IPS-NIHi7 (cell line): Measurements from ENCODE around the gene ADD3.

ENCODE experiments used
- DNase-seq: peaks from one replicate; pipeline ENCODE4 v3.0.0; 2012; ENCODE audit warnings: mixed read lengths; ENCODE audit errors: extremely low spot score

ADD3 gene

DNA sequence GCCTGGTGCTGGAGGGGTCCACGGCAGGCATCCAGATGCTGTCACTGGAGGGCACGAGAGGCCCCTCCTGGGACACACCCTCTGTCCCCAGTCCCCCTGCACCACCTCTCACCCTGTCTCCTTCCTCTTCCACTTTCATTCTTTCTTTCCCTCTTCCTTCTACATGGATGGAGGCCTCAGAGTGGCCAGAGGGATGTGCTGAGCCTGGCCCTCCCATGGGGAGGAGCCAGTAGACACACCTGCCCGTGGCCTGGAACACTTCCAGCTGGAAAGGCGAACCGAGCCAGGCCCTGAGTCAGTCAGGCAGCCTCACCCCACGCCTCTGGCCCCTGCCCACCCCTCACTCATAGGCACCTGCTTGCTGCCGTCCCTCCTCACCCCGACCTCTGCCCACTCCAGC lies 143.7 kb downstream of the ADD3 start:
- no peak for DNase-seq

DNA sequence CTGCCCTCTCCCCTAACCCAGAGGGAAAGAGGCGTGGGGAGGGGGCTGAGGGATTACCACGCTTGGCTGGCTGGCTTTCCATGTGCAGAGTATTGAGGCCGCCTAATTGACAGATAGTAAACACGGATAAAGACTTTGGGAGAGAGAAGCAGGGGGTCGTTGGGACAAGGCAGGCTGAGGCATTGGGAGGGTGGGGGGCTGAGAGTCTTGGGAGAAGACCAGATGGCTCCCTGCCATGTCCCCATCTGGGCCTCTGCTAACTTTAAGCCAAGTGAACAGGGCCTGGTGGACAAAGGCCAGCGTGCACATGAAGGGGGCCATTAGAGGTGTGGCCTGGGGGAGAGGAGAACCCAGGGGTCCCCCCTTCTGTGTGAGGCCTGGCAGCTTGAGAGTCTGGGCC lies 144.2 kb downstream of the ADD3 start:
- no peak for DNase-seq

DNA sequence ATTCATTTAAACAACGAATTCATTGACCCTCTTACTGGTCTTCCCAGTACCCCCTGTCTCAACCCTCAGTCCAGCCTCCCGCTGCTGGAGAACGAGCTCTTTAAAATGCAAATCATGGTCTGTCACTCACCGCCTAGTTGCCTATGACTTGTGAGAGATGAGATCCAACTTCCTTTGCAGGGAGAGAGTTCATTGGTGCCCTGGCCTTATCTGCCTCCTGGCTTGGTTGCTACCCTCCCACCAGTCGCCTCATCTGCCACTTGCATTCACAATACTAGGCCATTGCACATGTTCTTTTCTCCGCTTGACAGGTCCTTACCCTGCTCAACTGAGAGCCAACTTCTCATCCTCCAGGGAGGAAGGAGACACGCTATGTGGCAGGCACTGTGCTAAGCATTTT lies 145.6 kb downstream of the ADD3 start:
- DNase-seq, result no peak

DNA sequence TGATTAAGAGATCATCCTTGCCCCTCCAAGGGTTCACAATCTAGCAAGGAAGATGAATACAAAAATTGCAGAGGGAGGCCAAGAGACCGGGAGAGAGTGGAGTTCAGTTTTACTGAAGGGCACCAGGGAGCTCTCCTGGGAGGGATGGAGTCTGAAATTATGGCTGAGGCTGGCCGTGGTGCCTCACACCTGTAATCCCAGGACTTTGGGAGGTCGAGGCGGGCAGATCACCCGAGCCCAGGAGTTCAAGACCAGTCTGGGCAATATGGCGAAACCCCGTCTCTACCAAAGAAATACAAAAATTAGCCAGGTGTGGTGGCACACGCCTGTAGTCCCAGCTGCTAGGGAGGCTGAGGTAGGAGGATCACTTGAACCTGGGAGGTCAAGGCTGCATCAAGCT lies 148.3 kb downstream of the ADD3 start:
- DNase-seq, result no peak

DNA sequence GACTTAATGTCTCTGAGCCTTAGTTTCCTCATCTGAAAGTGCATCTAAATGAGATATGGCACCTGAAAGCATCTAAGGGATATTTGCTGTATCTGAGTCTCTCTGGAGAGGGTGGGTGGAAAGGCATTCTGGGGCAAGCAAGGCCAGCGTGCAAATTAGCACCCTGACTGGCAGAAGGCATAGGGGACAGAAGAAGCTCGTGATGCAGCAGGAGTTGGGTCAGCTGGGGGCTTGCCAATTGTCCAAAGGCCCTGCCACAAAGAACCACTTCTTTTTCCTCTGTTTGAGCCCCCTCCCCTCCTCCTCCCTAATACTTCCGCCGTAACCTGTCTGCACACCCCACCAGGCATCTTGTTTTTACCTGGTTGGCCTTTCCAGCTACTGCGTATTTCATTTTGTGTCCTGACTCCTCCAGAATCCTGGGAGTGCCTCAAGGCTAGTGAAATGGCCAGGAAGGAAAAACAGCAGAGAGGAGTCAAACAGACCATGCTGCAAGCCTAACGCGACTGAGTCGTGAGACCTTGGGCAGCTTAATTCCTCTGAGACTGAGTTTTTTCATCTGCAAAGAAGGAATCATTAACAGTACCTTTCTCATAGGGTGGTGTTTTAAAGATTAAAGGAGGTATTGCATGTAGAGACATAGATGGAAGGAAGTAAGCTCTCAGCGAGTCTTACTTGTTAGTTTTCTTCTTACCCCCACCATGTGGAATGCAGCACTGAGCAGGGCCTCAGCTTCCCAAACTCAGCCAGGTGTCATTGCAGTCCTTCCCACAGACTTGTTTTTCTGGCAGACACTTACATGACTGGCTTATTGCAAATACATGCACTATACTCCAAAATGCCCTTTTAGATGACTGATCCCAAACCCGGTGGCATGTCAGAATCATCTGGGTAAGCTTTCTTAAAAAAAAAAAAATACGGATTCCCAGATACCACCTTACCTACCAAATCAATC lies 150.5 kb downstream of the ADD3 start:
- no peak for DNase-seq

DNA sequence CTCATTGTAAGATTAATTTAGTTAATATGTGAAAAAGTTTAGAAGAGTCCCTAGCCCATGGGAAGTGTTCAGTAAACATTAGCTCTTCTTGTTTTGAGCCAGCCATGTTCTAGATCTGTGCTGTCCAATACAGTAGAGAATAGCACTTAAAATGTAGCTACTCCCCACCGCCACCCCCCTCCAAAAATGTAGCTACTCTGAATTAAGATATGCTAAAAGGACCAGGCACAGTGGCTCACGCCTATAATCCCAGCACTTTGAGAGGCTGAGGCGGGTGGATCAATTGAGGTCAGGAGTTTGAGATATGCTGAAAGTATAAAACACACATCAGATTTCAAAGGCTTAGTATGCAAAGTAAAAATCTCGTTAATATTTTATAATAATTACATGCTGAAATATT lies 152.3 kb downstream of the ADD3 start:
- no peak for DNase-seq

DNA sequence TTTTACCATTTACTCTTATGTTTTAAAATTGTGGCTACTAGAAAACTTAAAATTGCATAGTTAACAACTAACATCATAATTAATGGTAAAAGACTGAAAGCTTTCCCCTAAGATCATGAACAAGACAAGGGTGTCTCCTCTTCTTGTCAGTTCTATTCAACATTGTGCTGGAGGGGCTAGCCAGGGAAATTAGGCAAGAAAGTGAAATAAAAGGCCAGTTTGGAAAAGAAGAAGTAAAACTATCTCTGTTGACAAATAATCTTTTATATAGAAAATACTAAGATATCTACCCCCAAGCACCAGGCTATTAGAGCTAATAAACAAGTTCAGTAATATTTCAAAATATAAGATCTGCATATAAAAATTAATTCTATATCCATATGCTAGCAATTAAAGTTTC lies 152.7 kb downstream of the ADD3 start:
- DNase-seq, result no peak

DNA sequence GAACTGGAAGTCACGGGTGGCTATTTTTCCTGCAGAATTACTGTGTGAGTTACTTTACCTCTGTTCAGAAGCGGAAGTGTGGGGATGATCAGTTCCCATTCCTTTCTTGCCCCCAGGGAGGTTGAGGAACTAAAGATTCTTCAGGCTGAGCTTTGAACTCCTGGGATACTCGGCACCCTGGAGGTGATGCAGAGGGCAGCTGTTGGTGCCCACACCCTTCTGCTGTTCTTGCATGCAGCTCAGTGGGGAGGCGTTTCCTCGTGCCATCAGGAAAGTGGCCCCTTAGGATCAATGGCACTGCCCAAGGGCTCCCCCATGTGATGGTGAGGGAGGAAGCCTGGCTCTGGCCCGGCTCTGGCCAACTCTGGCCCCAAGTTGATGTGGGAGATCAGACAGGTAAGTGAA lies 155.0 kb downstream of the ADD3 start:
- no peak for DNase-seq

DNA sequence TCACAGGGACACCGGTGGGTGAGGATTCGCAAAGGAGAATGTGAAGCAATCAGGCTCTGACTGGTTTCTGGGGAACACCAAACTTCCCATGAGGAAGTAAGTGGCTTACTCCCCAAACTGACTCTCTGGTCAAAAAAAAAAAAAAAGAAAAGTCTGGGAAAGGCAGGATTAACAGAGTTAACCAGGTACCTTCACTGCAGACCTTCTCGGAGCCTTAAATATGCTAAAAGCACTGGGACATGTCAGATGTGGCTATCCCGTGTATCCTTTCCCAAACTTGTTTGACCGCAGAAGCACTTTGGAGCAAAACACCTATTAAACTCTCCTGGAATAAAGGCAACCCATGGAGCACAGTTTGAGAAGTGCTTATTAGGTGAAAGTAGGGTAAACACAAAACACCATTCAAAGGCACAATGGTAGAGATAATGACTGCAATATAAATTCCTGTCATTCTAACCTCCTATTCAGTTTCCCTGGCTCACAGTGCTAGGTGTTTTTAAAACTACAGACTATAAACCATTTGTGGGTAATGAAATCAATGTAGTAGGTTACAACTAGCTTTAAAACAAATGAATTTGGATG lies 155.5 kb downstream of the ADD3 start:
- no peak for DNase-seq

DNA sequence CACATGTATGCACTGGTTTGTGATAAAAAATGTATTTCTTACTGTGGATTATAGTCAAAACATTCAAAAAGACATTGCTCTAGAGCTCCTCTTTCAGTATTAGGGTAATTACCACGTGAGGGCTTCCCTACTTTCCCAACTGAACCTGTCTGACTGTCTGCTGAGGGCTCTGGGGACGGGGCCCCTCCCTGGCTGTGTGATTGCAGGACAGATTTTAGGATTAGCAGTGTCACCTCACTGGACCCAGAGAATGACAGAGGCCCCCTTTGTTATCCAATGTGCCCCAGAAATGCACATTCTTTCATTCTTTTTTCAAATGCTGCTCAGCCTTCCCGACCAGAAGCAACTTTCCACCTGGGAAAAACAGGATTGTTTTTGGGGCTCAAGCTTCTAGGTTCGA lies 156.1 kb downstream of the ADD3 start:
- DNase-seq, result no peak

DNA sequence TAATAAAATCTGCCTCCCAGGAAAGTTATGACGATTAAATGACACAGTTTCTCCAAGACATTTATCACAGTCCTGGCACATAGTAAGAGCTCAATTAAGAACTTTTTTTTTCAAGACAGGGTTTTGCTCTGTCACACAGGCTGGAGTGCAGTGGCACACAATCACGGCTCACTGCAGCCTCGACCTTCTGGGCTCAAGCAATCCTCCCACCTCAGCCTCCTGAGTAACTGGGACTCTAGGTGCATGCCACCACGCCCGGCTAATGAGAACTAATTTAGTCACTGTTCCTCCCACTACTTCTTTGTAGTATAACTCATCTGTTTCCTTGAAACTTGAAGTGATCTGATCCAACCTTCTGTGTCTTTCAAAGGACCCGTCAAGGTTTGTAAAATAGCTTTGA lies 157.5 kb downstream of the ADD3 start:
- DNase-seq, result no peak

DNA sequence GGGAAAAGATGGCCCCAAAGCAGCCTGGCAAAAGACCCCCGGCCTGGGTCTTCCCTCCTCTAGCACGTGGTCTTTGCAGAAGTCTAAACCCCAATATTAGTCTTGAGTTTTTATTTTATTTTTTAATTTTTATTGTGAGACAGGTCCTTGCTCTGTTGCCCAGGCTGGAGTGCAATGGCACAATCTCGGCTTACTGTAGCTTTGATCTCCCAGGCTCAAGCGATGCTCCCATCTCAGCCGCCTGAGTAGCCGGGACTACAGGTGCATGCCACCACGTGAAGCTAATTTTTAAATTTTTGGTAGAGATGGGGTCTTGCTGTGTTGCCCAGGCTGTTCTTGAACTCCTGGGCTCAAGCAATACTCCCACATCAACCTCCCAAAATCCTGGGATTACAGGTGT lies 159.4 kb downstream of the ADD3 start:
- no peak for DNase-seq

DNA sequence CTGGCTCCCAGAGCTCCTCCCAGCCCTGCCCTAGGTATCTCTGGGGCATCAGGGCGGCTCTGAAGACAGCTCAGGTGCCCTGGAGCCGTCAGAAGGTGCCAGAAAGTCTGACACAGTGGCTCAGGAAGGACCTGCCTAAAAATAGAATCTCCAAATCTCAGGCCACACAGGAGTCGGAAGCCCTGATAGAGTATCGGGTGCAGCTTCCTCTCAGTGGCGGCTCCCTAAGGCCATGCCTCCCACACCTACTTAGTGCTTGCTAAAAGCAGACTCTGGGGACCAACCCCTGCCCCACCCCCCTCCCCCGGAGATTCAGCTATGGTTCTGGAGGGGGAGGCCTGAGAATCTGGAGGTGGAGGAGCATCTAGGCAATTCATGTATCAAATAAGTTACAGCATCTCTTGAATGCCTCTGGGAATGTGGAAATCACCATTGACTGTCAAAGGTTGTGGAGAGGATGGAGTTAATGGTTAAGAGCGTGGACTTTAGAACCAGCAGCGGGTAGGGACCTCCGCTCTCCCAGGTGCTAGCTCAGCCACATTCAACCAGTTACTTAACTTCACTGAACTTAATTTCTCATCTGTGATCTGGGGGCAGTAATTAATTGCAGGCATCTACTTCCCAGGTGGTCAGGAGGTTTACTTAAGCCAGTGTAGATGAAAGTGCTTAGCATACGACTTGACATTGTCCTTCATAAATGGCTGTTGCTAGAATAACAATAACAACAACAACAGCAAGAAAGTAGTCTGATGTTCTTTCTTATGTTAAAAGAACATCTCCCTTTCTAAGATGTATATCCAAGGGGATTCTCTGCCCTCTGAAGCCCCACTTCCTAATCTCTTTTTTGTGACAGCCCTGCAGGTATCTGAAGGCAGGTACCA lies 161.1 kb downstream of the ADD3 start:
- DNase-seq, result peak; percentile 52

DNA sequence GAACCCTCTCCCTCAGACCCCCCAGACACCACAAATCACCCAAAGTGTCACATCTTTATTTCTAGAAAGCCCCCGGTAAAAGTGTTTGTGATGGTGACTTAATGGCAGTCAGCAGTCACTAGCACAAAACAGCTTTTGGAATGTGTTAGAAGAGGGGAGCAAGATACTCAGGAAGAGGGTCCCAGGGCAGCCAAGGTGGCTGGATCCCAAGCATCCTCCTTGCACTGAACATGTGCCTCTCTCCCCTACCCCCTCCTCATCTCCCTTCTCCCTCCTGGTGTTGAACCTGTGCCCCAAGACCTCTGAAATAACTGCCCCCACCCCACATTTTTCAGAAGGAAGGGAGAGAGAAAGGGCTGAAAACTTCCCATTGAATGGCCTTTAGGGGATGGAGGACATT lies 161.8 kb downstream of the ADD3 start:
- no peak for DNase-seq

DNA sequence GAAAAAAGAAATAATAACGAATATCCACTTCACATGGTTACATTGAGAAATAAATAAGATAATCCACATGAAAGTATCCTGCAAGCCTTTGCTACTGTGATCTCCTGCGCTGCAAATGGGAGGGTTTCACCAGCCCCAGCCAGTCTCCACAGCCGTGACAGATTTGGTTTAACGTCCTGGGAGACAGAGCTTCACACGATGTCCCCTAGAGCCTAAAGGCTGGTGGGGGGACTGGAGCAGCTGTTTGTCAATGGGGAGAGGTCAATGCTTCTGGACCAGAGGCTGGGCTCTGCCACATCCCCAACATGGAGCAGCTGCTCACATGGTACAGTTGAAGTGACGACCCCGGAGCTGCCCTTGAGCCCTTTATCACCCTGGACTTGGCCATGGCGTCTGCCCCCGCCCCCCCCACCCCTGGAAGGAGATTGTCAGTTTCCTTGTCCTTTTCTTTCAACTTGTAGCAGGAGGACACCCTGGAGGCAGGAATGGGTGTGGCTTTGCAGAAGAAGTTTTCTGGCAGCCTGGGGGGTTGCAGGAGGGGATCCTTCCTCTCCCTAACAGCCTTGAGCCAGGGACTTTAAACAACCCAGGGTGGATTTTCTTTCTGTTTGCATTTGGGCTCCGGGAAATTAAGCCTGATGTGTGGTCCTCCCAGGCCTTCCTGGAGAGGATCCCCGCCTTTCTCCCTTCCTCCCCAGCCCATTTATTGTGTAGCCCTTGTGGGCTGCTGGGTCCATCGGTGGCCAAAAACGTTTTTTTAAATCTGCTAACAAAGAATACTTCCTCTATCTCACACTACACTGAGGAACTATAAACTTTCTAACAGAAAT lies 162.6 kb downstream of the ADD3 start:
- DNase-seq, result no peak

DNA sequence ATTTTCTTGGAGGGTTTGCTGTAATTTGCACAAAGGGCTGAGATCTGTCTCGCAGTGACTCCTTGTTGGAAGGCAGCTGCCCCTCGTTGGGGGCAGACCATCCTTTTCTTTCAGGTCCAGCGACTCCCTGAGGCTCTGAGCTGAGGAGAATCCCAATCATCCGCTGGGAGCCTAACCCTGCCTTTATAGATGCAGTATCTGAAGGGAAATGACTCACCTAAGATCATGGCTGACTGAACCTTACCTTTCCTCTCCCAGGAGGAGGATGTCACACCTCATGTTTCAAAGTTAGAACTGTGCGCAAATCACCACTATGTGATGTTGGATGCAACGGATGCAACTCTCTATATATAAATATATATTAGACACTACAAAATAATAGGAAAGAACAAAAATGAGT lies 163.2 kb downstream of the ADD3 start:
- no peak for DNase-seq

DNA sequence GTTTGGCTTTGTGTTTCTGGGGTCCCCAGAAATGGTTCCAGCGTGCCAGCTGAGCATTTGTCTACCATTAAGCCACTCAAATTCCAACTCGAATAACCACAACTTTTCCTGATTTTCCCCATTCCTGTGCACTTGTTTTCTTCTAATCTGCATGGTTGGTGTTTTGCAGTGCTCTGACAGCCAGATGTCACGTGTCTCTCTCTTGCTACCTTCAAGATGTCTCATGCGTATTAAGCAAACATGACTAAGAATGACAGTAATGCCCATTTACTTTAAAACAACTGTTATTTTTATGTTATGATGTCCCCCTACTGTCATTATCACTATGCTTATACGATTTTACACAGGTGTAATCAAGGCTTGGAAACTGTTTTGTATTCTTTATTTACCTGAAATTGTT lies 164.4 kb downstream of the ADD3 start:
- no peak for DNase-seq

DNA sequence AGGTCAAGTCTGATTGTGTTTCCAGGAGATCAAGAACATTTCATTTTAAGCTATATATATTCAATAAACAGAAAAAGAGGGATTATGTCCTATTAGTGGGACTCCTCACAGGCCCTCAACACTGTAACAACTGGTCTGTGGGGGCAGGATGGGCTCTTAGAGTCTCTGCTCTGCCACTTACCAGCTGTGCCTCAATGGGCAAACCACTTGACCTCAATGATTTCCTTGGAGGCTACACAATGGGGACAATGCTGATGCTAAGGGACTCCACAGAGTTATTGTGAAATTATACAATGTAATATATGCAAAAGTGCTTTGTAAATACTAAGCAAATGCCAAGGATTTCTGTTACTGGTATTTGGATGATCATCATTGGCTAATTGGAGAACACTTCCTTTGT lies 166.4 kb downstream of the ADD3 start:
- no peak for DNase-seq

DNA sequence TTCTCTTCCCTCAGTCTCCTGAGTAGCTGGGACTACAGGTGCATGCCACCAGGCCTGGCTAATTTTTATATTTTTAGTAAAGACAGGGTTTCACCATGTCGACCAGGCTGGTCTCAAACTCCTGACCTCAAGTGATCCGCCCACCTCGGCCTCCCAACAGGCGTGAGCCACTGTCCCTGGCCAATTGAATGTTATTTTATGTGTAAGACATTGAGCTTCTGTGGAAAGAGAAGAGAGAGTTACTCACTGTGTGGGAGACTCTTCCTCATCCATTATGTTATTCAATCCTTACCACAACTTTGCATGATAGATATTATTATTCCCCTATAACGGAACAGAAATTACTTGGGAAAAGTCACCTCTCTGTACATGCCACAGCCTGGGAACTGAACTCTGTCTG lies 167.0 kb downstream of the ADD3 start:
- DNase-seq, result no peak

DNA sequence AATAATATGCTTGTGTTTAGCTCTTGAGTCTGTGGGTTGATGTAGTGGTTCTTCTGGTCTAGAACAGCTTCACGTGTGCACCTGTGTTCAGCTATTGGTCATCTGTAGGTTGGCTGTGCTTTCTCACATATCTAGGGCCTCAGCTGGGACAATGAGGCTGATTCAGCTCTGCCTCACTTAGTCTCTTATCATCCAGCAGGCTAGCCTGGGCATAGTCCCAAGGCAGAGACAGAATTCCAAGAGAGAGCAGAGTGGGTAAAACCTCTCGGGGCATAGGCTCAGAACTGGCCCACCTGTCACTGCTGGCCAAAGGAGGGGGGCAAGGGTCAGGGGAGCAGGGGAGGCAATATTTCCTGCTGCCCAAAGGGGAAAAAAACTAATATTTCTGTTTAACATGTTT lies 167.6 kb downstream of the ADD3 start:
- no peak for DNase-seq

DNA sequence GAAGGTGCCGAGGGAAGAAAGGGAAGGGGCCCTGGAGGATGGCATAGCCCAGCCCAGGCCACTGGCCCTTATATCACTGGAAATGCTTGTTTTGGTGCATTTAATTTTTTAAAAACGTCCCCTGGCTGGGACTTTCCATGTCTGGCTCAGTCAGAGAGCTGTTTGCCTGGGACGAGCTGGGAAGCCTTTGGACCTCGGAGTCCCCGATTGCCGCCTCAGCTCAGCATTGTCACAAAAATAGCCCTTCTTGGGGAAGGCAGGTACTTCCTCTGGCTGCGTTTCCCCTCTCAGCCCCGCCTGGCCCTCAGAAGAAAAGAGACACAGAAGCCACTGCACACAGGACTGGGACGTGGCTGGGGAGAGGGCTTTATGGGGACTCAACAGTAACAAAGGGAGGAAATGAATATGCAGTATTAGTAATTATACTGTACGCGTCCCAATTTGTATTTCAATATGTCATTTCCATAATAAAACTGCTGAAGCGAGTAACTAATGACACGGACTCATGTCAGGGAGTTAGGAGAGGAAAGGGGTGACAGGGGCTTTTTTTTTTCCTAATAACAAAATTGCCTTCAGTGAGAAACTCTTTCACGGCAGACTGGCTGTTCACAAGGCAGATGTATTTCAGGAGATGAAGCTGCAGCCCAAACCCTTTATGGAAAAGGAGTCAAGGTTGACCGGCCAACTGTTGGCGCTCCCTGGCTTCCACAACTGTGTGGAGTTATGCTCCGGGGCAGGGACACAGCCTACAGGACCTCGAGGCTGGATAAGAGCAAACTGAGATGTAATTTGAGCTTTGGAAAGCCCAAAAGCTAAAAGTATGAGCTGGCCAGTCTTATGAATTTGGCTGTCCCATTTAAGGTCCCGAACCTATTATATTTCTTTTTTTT lies 168.6 kb downstream of the ADD3 start:
- no peak for DNase-seq
